Mesenchymal stem cell (in vitro differentiated cells and primary cell): ENCODE data around the gene FARS2.

Experiments used
- DNase-seq: peaks from one replicate; pipeline ENCODE4 v3.0.0-alpha.2; 2013
- H2AFZ ChIP-seq: one replicate; pipeline ENCODE4 v1.6.1; 2013; ENCODE audit warnings: low read depth, mild to moderate bottlenecking, control low read depth, inconsistent platforms, low read length, moderate library complexity
- H2AK5ac ChIP-seq: 2 replicates; pipeline ENCODE4 v1.6.1; 2013; ENCODE audit warnings: low read length, moderate library complexity, mild to moderate bottlenecking, inconsistent platforms; ENCODE audit not compliant: severe bottlenecking
- H2BK120ac ChIP-seq: one replicate; pipeline ENCODE4 v1.6.1; 2013; ENCODE audit warnings: low read depth, mild to moderate bottlenecking, inconsistent platforms, low read length, moderate library complexity
- H2BK12ac ChIP-seq, 2 experiments: one replicate each; pipeline ENCODE4 v1.6.1; 2013; ENCODE audit warnings: inconsistent platforms in 2 of 2, low read length in 2 of 2, mild to moderate bottlenecking in 2 of 2, moderate library complexity in 2 of 2, control low read depth in 1 of 2
- H2BK15ac ChIP-seq: one replicate; pipeline ENCODE4 v1.6.1; 2013; ENCODE audit warnings: mild to moderate bottlenecking, low read depth, inconsistent platforms; ENCODE audit not compliant: poor library complexity, severe bottlenecking
- H2BK5ac ChIP-seq: 2 replicates; pipeline ENCODE4 v1.6.1; 2013; ENCODE audit warnings: low read depth, mild to moderate bottlenecking, low read length, control low read depth, inconsistent platforms; ENCODE audit not compliant: poor library complexity, severe bottlenecking
- H3K14ac ChIP-seq, 2 experiments: one replicate each; pipeline ENCODE4 v1.6.1; 2013; ENCODE audit warnings: inconsistent platforms in 2 of 2, low read length in 2 of 2, control low read depth in 1 of 2, mild to moderate bottlenecking in 1 of 2, moderate library complexity in 1 of 2
- H3K18ac ChIP-seq, 2 experiments: one replicate each; pipeline ENCODE4 v1.6.1; 2013; ENCODE audit warnings: inconsistent platforms in 2 of 2, low read length in 2 of 2, control low read depth in 1 of 2, low read depth in 1 of 2, mild to moderate bottlenecking in 1 of 2
- H3K23ac ChIP-seq, 2 experiments: one replicate each; pipeline ENCODE4 v1.6.1; 2013; ENCODE audit warnings: inconsistent platforms in 2 of 2, low read length in 2 of 2, mild to moderate bottlenecking in 2 of 2, moderate library complexity in 2 of 2, control low read depth in 1 of 2
- H3K27ac ChIP-seq: 2 replicates; pipeline ENCODE4 v1.5.1; 2013; ENCODE audit warnings: mild to moderate bottlenecking, moderate library complexity, low read length, control low read depth, inconsistent platforms; ENCODE audit not compliant: poor library complexity, severe bottlenecking
- H3K27me3 ChIP-seq, 2 experiments: 2 replicates each; pipeline versions ENCODE4 v1.6.1 to v1.7.0; 2013; ENCODE audit warnings: low read length in 2 of 2, mild to moderate bottlenecking in 2 of 2, moderate library complexity in 2 of 2, control low read depth in 1 of 2, inconsistent platforms in 1 of 2; ENCODE audit not compliant: control insufficient read depth in 1 of 2, insufficient read depth in 1 of 2
- H3K36me3 ChIP-seq, 2 experiments: 2 replicates each; pipeline versions ENCODE4 v1.6.1 to v1.7.0; 2013; ENCODE audit warnings: low read length in 2 of 2, control low read depth in 1 of 2, inconsistent platforms in 1 of 2, low read depth in 1 of 2, mild to moderate bottlenecking in 1 of 2; ENCODE audit not compliant: insufficient read depth in 2 of 2, control insufficient read depth in 1 of 2
- H3K4ac ChIP-seq, 2 experiments: one replicate each; pipeline ENCODE4 v1.6.1; 2013; ENCODE audit warnings: inconsistent platforms in 2 of 2, low read length in 2 of 2, mild to moderate bottlenecking in 2 of 2, moderate library complexity in 2 of 2, control low read depth in 1 of 2, low read depth in 1 of 2
- H3K4me1 ChIP-seq: 2 replicates; pipeline ENCODE4 v1.6.1; 2013; ENCODE audit warnings: low read depth, low read length, control low read depth; ENCODE audit not compliant: control insufficient read depth, insufficient read depth
- H3K4me2 ChIP-seq: 2 replicates; pipeline ENCODE4 v1.6.1; 2013; ENCODE audit warnings: low read length, mild to moderate bottlenecking, inconsistent platforms; ENCODE audit not compliant: poor library complexity, severe bottlenecking
- H3K4me3 ChIP-seq, 2 experiments: 2 replicates each; pipeline versions ENCODE4 v1.5.1 to v1.7.0; 2013; ENCODE audit warnings: low read length in 2 of 2, mild to moderate bottlenecking in 2 of 2, control low read depth in 1 of 2, low read depth in 1 of 2; ENCODE audit not compliant: insufficient read depth in 1 of 2
- H3K79me1 ChIP-seq: replicated peaks from 2 replicates; pipeline ENCODE4 v1.6.1; 2013; ENCODE audit warnings: mild to moderate bottlenecking, control low read depth, low read length, inconsistent platforms; ENCODE audit not compliant: poor library complexity, severe bottlenecking
- H3K9ac ChIP-seq: 2 replicates; pipeline ENCODE4 v1.7.0; 2013; ENCODE audit warnings: mild to moderate bottlenecking, low read length, moderate library complexity
- H3K9me3 ChIP-seq: 2 replicates; pipeline ENCODE4 v1.7.0; 2013; ENCODE audit warnings: mild to moderate bottlenecking, low read length; ENCODE audit not compliant: control insufficient read depth
- H4K8ac ChIP-seq: one replicate; pipeline ENCODE4 v1.6.1; 2013; ENCODE audit warnings: inconsistent platforms, mild to moderate bottlenecking, low read length, moderate library complexity
- H4K91ac ChIP-seq: one replicate; pipeline ENCODE4 v1.6.1; 2013; ENCODE audit warnings: mild to moderate bottlenecking, low read length, inconsistent platforms
- WGBS: methylation state at CpG from one replicate; pipeline ENCODE4 v1.1.7; 2013; ENCODE audit warnings: mixed read lengths; 5-methylcytosine and 5-hydroxymethylcytosine counted together

The FARS2 gene

GRCh38 chr6:5590187-5590586 lies 328.9 kb downstream of the FARS2 start:
- Histone ChIP-seq H4K91ac (no peak overlapping the region), H3K4ac (no peak overlapping the region), H3K18ac (no peak overlapping the region), H3K9ac (no peak overlapping the region), H4K8ac (no peak overlapping the region), H3K36me3 (no peaks in the 10 kb centered on the region), H3K14ac (no peak overlapping the region), H3K27me3 (no peaks in the 10 kb centered on the region), H2BK12ac (no peak overlapping the region), H2BK120ac (no peak overlapping the region), H3K27ac (no peak overlapping the region), H3K79me1 (peaks cover 2% of the 10 kb centered on the region), H3K4me2 (no peak overlapping the region), H2AFZ (no peak overlapping the region), H3K4me1 (no peaks in the 10 kb centered on the region), H3K4me3 (no peak overlapping the region), H3K23ac (no peak overlapping the region), H2AK5ac (no peak overlapping the region), H2BK5ac (no peak overlapping the region), H2BK15ac (no peak overlapping the region), H3K9me3 (no peaks in the 10 kb centered on the region)
- DNase-seq: no peak
- 81% methylated on average over 3 of the region's 5 CpGs for WGBS

- no peak overlapping the region for H2AFZ ChIP-seq
- H3K4me2 ChIP-seq: no peak overlapping the region
- no peak overlapping the region for H3K14ac ChIP-seq
- no peak overlapping the region for H3K27ac ChIP-seq
- no peak overlapping the region for H2BK120ac ChIP-seq
- H3K27me3 ChIP-seq: no peaks in the 10 kb centered on the region
- H3K36me3 ChIP-seq: no peaks in the 10 kb centered on the region
- no peak overlapping the region for H3K4ac ChIP-seq
- H3K4me1 ChIP-seq: no peaks in the 10 kb centered on the region
- no peaks in the 10 kb centered on the region for H3K9me3 ChIP-seq
- no peak overlapping the region for H3K18ac ChIP-seq
- no peak overlapping the region for H4K91ac ChIP-seq
- WGBS: 92% methylated on average over 17 of the region's 17 CpGs
- no peak overlapping the region for H2BK5ac ChIP-seq
- H4K8ac ChIP-seq: no peak overlapping the region
- no peak overlapping the region for H3K9ac ChIP-seq
- no peak overlapping the region for H3K23ac ChIP-seq
- no peak overlapping the region for H2BK15ac ChIP-seq
- H2AK5ac ChIP-seq: no peak overlapping the region
- no peak overlapping the region for H3K4me3 ChIP-seq
- no peak for DNase-seq
- peaks cover 2% of the 10 kb centered on the region for H3K79me1 ChIP-seq
- no peak overlapping the region for H2BK12ac ChIP-seq
Measured at GRCh38 chr6:5592886-5593519, 331.7 kb downstream of the FARS2 start.

- no peak overlapping the region for H4K91ac ChIP-seq
- H3K4me1 ChIP-seq: no peaks in the 10 kb centered on the region
- no peak overlapping the region for H3K23ac ChIP-seq
- H3K4me3 ChIP-seq: no peak overlapping the region
- DNase-seq: no peak
- H3K27ac ChIP-seq: no peak overlapping the region
- no peak overlapping the region for H2BK12ac ChIP-seq
- no peak overlapping the region for H3K14ac ChIP-seq
- H3K36me3 ChIP-seq: no peaks in the 10 kb centered on the region
- no peaks in the 10 kb centered on the region for H3K27me3 ChIP-seq
- H2BK120ac ChIP-seq: no peak overlapping the region
- no peak overlapping the region for H4K8ac ChIP-seq
- no peak overlapping the region for H2BK5ac ChIP-seq
- no peak overlapping the region for H2AK5ac ChIP-seq
- no peak overlapping the region for H3K4me2 ChIP-seq
- H3K18ac ChIP-seq: no peak overlapping the region
- H3K9ac ChIP-seq: no peak overlapping the region
- 95% methylated on average over 6 of the region's 7 CpGs for WGBS
- no peak overlapping the region for H2BK15ac ChIP-seq
- peaks cover under 1% of the 10 kb centered on the region for H3K79me1 ChIP-seq
- no peak overlapping the region for H2AFZ ChIP-seq
- H3K4ac ChIP-seq: no peak overlapping the region
- H3K9me3 ChIP-seq: no peaks in the 10 kb centered on the region
Measured at GRCh38 chr6:5595184-5595583, 333.9 kb downstream of the FARS2 start.

- Histone ChIP-seq H3K23ac (no peak overlapping the region), H3K9me3 (no peaks in the 10 kb centered on the region), H4K91ac (no peak overlapping the region), H3K36me3 (no peaks in the 10 kb centered on the region), H2AK5ac (no peak overlapping the region), H2BK12ac (no peak overlapping the region), H4K8ac (no peak overlapping the region), H3K14ac (no peak overlapping the region), H3K4me3 (no peak overlapping the region), H2AFZ (no peak overlapping the region), H3K4ac (no peak overlapping the region), H3K79me1 (no peaks in the 10 kb centered on the region), H3K4me2 (no peak overlapping the region), H2BK15ac (no peak overlapping the region), H3K18ac (no peak overlapping the region), H2BK120ac (no peak overlapping the region), H3K9ac (no peak overlapping the region), H3K27ac (no peak overlapping the region), H3K27me3 (no peaks in the 10 kb centered on the region), H3K4me1 (no peaks in the 10 kb centered on the region), H2BK5ac (no peak overlapping the region)
- no peak for DNase-seq
- WGBS: 91% methylated on average over 4 of the region's 7 CpGs
Measured at GRCh38 chr6:5597413-5597812, 336.1 kb downstream of the FARS2 start.
